Measurements from ENCODE around the gene LGALS3.

The LGALS3 gene

GRCh38 chr14:55131370-55132137, 2.5 kb downstream of the LGALS3 start:
- DNase-seq, result no peak

- DNase-seq, result no peak
Observed at GRCh38 chr14:55133416-55133815, 4.4 kb downstream of the LGALS3 start.

- no peak for DNase-seq
Observed at GRCh38 chr14:55136241-55136640, 7.2 kb downstream of the LGALS3 start.

- no peak for DNase-seq
Observed at GRCh38 chr14:55136885-55137786, 8.1 kb downstream of the LGALS3 start.

- no peak for DNase-seq
Observed at GRCh38 chr14:55138091-55138490, 9.0 kb downstream of the LGALS3 start.

GRCh38 chr14:55139141-55139540, 10.1 kb downstream of the LGALS3 start:
- no peak for DNase-seq

GRCh38 chr14:55139696-55140509, 10.9 kb downstream of the LGALS3 start:
- no peak for DNase-seq

- no peak for DNase-seq
Observed at GRCh38 chr14:55141825-55142224, 12.8 kb downstream of the LGALS3 start.

GRCh38 chr14:55142466-55142865, 13.4 kb downstream of the LGALS3 start:
- no peak for DNase-seq

GRCh38 chr14:55146425-55146824, 17.4 kb downstream of the LGALS3 start:
- DNase-seq, result no peak

- DNase-seq, result no peak
Observed at GRCh38 chr14:55151601-55152000, 22.5 kb downstream of the LGALS3 start.

- no peak for DNase-seq
Observed at GRCh38 chr14:55152052-55152753, 23.2 kb downstream of the LGALS3 start.

GRCh38 chr14:55153951-55154350, 24.9 kb downstream of the LGALS3 start:
- DNase-seq, result no peak

- DNase-seq, result no peak
Observed at GRCh38 chr14:55157080-55157479, 28.0 kb downstream of the LGALS3 start.

- DNase-seq, result no peak
Observed at GRCh38 chr14:55158412-55158811, 29.4 kb downstream of the LGALS3 start.

- no peak for DNase-seq
Observed at GRCh38 chr14:55160989-55161388, 31.9 kb downstream of the LGALS3 start.

- no peak for DNase-seq
Observed at GRCh38 chr14:55170526-55170925, 41.5 kb downstream of the LGALS3 start.

- DNase-seq, result no peak
Observed at GRCh38 chr14:55180006-55180405, 51.0 kb downstream of the LGALS3 start.

- DNase-seq, result no peak
Observed at GRCh38 chr14:55180434-55180833, 51.4 kb downstream of the LGALS3 start.

GRCh38 chr14:55188686-55189295, 59.7 kb downstream of the LGALS3 start:
- DNase-seq, result no peak

GRCh38 chr14:55190906-55191202, 61.8 kb downstream of the LGALS3 start:
- no peak for DNase-seq

Measured in stimulated activated CD4-positive, alpha-beta T cell treated with anti-CD3 and anti-CD28 coated beads, Interleukin-4, amount 100 ng/mL, for 1 hour (primary cell).